ENCODE data around the gene CPLANE2. TPM values are rescaled to one million over a fixed set of nuclear protein-coding genes. Genes with fewer than 3 reads are reported as not detected.
"Not testable (repeated sequence)": the region's sequence is repeated elsewhere in the genome, so short reads cannot be mapped to it uniquely, and the experiment has no call there.

Gene CPLANE2
- total and polyA plus RNA-seq, 4 donors, result 1.9 to 6.4 (median 2.9) TPM

- ATAC-seq (ENCODE audit: low FRiP score), result peak; percentile 55
Measured at GRCh38 chr1:16226490-16227179, 10.3 kb downstream of the CPLANE2 start.

DNA sequence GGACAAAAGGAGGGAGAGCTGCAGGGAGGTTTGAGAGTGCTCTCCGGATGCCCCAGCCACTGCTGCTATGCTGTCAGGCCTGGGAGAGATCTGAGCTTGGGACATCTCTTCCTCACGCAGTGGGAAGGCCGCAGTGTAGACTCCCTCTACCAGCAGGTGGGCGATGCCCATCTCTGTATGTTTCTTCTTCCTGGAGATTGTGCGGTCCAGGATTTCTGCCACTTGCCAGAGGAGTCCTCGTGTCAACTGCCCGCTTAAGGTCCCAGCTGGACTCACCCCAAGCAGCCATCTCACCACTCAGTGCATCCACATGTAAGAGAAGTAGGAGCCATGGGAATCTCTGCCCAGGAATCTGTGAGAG, 10.9 kb downstream of the CPLANE2 start:
- intact Hi-C loops (cut with DNase I), result no loop called here
- no peak for DNase-seq
- 95 to 97% methylated on average over 7 of the region's 7 CpGs for WGBS, 2 donors
- H3K27ac ChIP-seq (ENCODE audit: low read depth in 1 of 2, low read length in 2 of 2), result no peak overlapping the region
- H3K4me1 ChIP-seq (ENCODE audit: control insufficient read depth in 1 of 2, insufficient read depth in 2 of 2, low read length in 2 of 2), result no peaks in the 10 kb centered on the region
- no peak for ATAC-seq (ENCODE audit: low FRiP score)
- H3K4me3 ChIP-seq (ENCODE audit: low read length in 2 of 2), result no peak overlapping the region
- H3K36me3 ChIP-seq (ENCODE audit: control insufficient read depth in 1 of 2, insufficient read depth in 2 of 2, low read length in 1 of 2), result no peaks in the 10 kb centered on the region
- H3K27me3 ChIP-seq (ENCODE audit: control insufficient read depth in 1 of 2, insufficient read depth in 2 of 2, low read length in 1 of 2), result no peaks in the 10 kb centered on the region
- H3K9me3 ChIP-seq (ENCODE audit: control insufficient read depth, low read length), result no peaks in the 10 kb centered on the region

More at GRCh38 chr1:16226490-16227179, 10.3 kb downstream of the CPLANE2 start:
- Histone ChIP-seq H3K9me3 (ENCODE audit: control insufficient read depth, low read length) (no peaks in the 10 kb centered on the region), H3K4me3 (ENCODE audit: low read length in 2 of 2) (no peak overlapping the region), H3K27ac (ENCODE audit: low read depth in 1 of 2, low read length in 2 of 2) (no peak overlapping the region), H3K36me3 (ENCODE audit: control insufficient read depth in 1 of 2, insufficient read depth in 2 of 2, low read length in 1 of 2) (no peaks in the 10 kb centered on the region), H3K27me3 (ENCODE audit: control insufficient read depth in 1 of 2, insufficient read depth in 2 of 2, low read length in 1 of 2) (no peaks in the 10 kb centered on the region), H3K4me1 (ENCODE audit: control insufficient read depth in 1 of 2, insufficient read depth in 2 of 2, low read length in 2 of 2) (no peaks in the 10 kb centered on the region)
- WGBS, 2 donors, result 22% methylated on average over 44 to 46 of the region's 46 CpGs
- intact Hi-C loops (cut with DNase I), result no loop called here
- DNase-seq, result no peak

GRCh38 chr1:16224472-16224871, 12.5 kb downstream of the CPLANE2 start:
- 90 to 92% methylated on average over 3 of the region's 3 CpGs for WGBS, 2 donors
- intact Hi-C loops (cut with DNase I), result no loop called here
- no peaks in the 10 kb centered on the region for H3K27me3 ChIP-seq (ENCODE audit: control insufficient read depth in 1 of 2, insufficient read depth in 2 of 2, low read length in 1 of 2)
- H3K9me3 ChIP-seq (ENCODE audit: control insufficient read depth, low read length), result no peaks in the 10 kb centered on the region
- DNase-seq (no peak), ATAC-seq (ENCODE audit: low FRiP score) (no peak)
- H3K36me3 ChIP-seq (ENCODE audit: control insufficient read depth in 1 of 2, insufficient read depth in 2 of 2, low read length in 1 of 2), result no peaks in the 10 kb centered on the region
- H3K4me3 ChIP-seq (ENCODE audit: low read length in 2 of 2), result no peak overlapping the region
- H3K4me1 ChIP-seq (ENCODE audit: control insufficient read depth in 1 of 2, insufficient read depth in 2 of 2, low read length in 2 of 2), result no peaks in the 10 kb centered on the region
- no peak overlapping the region for H3K27ac ChIP-seq (ENCODE audit: low read depth in 1 of 2, low read length in 2 of 2)

- DNase-seq; H3K27me3 ChIP-seq (ENCODE audit: control insufficient read depth in 1 of 2, insufficient read depth in 2 of 2, low read length in 1 of 2); intact Hi-C loops (cut with DNase I); H3K4me1 ChIP-seq (ENCODE audit: control insufficient read depth in 1 of 2, insufficient read depth in 2 of 2, low read length in 2 of 2); ATAC-seq (ENCODE audit: low FRiP score); H3K27ac ChIP-seq (ENCODE audit: low read depth in 1 of 2, low read length in 2 of 2); H3K4me3 ChIP-seq (ENCODE audit: low read length in 2 of 2); H3K9me3 ChIP-seq (ENCODE audit: control insufficient read depth, low read length); H3K36me3 ChIP-seq (ENCODE audit: control insufficient read depth in 1 of 2, insufficient read depth in 2 of 2, low read length in 1 of 2): not testable (repeated sequence)
- WGBS, 2 donors, result 92 to 94% methylated on average over 14 of the region's 14 CpGs
Measured at GRCh38 chr1:16222716-16223115, 14.3 kb downstream of the CPLANE2 start.

- intact Hi-C loops (cut with DNase I), result no loop called here
- H3K4me1 ChIP-seq (ENCODE audit: control insufficient read depth in 1 of 2, insufficient read depth in 2 of 2, low read length in 2 of 2), result no peaks in the 10 kb centered on the region
- no peak overlapping the region for H3K27ac ChIP-seq (ENCODE audit: low read depth in 1 of 2, low read length in 2 of 2)
- no peaks in the 10 kb centered on the region for H3K9me3 ChIP-seq (ENCODE audit: control insufficient read depth, low read length)
- H3K4me3 ChIP-seq (ENCODE audit: low read length in 2 of 2), result no peak overlapping the region
- ATAC-seq (ENCODE audit: low FRiP score) (no peak), DNase-seq (no peak)
- WGBS, 2 donors, result 97% methylated on average over 1 of the region's 1 CpG
- H3K27me3 ChIP-seq (ENCODE audit: control insufficient read depth in 1 of 2, insufficient read depth in 2 of 2, low read length in 1 of 2), result no peaks in the 10 kb centered on the region
- H3K36me3 ChIP-seq (ENCODE audit: control insufficient read depth in 1 of 2, insufficient read depth in 2 of 2, low read length in 1 of 2), result no peaks in the 10 kb centered on the region
Measured at GRCh38 chr1:16221499-16221898, 15.5 kb downstream of the CPLANE2 start.

DNA sequence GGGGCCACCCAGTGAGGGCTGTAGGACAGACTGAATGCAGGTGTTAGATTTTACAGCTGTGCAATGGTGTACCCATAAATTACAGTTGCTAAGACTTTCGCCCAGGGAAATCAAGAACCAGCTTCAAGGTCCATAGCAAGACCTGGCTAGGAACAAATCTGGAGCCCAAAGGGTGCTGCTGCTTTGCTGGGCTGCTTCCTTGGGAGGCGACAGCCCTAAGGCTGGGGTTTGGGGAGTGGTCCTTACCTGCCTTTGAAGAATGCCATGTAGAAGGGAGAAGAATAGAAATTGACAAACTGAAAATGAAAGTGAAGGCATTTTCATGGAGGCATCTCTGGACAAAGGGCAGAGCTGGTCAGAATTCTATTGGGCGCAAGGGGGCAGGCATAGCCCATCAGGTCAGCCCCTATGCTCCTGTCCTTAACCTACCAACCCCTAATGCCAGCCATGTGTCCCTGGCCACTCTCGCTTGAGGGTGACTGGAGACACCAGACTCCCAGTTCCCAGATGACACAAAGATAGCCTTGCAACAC, 16.9 kb downstream of the CPLANE2 start:
- ATAC-seq (ENCODE audit: low FRiP score) (no peak), DNase-seq (no peak)
- H3K4me1 ChIP-seq (ENCODE audit: control insufficient read depth in 1 of 2, insufficient read depth in 2 of 2, low read length in 2 of 2), result no peaks in the 10 kb centered on the region
- no peaks in the 10 kb centered on the region for H3K36me3 ChIP-seq (ENCODE audit: control insufficient read depth in 1 of 2, insufficient read depth in 2 of 2, low read length in 1 of 2)
- H3K4me3 ChIP-seq (ENCODE audit: low read length in 2 of 2), result no peak overlapping the region
- H3K27ac ChIP-seq (ENCODE audit: low read depth in 1 of 2, low read length in 2 of 2), result no peak overlapping the region
- 95 to 99% methylated on average over 4 of the region's 4 CpGs for WGBS, 2 donors
- H3K9me3 ChIP-seq (ENCODE audit: control insufficient read depth, low read length), result no peaks in the 10 kb centered on the region
- no peaks in the 10 kb centered on the region for H3K27me3 ChIP-seq (ENCODE audit: control insufficient read depth in 1 of 2, insufficient read depth in 2 of 2, low read length in 1 of 2)
- intact Hi-C loops (cut with DNase I), result no loop called here

GRCh38 chr1:16218674-16219071, 18.3 kb downstream of the CPLANE2 start:
- DNase-seq (no peak), ATAC-seq (ENCODE audit: low FRiP score) (no peak)
- 96 to 98% methylated on average over 6 of the region's 6 CpGs for WGBS, 2 donors
- intact Hi-C loops (cut with DNase I), result no loop called here
- Histone ChIP-seq H3K27ac (ENCODE audit: low read depth in 1 of 2, low read length in 2 of 2) (no peak overlapping the region), H3K4me1 (ENCODE audit: control insufficient read depth in 1 of 2, insufficient read depth in 2 of 2, low read length in 2 of 2) (no peaks in the 10 kb centered on the region), H3K27me3 (ENCODE audit: control insufficient read depth in 1 of 2, insufficient read depth in 2 of 2, low read length in 1 of 2) (no peaks in the 10 kb centered on the region), H3K36me3 (ENCODE audit: control insufficient read depth in 1 of 2, insufficient read depth in 2 of 2, low read length in 1 of 2) (no peaks in the 10 kb centered on the region), H3K4me3 (ENCODE audit: low read length in 2 of 2) (no peak overlapping the region), H3K9me3 (ENCODE audit: control insufficient read depth, low read length) (no peaks in the 10 kb centered on the region)

DNA sequence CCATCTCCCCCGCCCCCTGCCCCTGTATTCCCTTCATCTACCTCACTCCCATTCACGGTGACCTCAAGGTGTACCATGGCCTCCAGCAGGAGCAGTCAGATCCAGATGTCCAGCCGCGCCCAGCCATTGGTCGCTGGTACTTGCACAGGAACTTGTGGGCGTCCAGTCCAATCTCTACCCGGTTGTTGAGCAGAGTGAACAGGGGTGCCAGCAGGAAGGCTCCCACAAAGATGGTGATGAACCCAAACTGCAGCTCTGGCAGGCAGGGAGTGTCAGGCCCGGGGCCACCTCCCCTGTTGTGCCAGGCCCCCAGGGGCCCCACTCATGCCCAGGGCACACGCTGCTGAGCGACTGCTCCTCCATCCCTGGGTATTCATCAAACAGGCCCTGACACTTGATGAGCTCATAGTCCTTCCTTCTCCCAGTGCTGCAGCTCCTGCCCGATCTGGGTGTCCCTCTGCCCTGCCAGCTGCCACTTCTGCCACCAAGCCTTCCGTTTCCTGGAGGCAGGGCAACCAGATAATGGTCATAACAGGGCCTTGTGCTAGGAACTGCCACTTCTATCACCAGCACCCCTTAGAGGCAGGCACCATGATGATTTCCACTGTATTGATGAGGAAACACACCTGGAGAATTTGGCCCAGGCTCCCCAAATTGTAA, 18.8 kb downstream of the CPLANE2 start:
- intact Hi-C loops (cut with DNase I), result no loop called here
- WGBS, 2 donors, result 90 to 93% methylated on average over 12 of the region's 12 CpGs
- DNase-seq (no peak), ATAC-seq (ENCODE audit: low FRiP score) (no peak)
- Histone ChIP-seq H3K27me3 (ENCODE audit: control insufficient read depth in 1 of 2, insufficient read depth in 2 of 2, low read length in 1 of 2) (no peaks in the 10 kb centered on the region), H3K4me1 (ENCODE audit: control insufficient read depth in 1 of 2, insufficient read depth in 2 of 2, low read length in 2 of 2) (no peaks in the 10 kb centered on the region), H3K4me3 (ENCODE audit: low read length in 2 of 2) (no peak overlapping the region), H3K9me3 (ENCODE audit: control insufficient read depth, low read length) (no peaks in the 10 kb centered on the region), H3K27ac (ENCODE audit: low read depth in 1 of 2, low read length in 2 of 2) (no peak overlapping the region), H3K36me3 (ENCODE audit: control insufficient read depth in 1 of 2, insufficient read depth in 2 of 2, low read length in 1 of 2) (no peaks in the 10 kb centered on the region)

Measured in aorta (tissue), 5 donors.